HG03521 (cell line): ENCODE measurements around the gene HRG.
"Not testable (repeated sequence)": the region's sequence is repeated elsewhere in the genome, so short reads cannot be mapped to it uniquely, and the experiment has no call there.

ENCODE experiments used
- ATAC-seq: cut with Tn5 transposase; IDR thresholded peaks from one replicate; pipeline ENCODE4 v1.9.1; 2021; ENCODE audit warnings: mild to moderate bottlenecking, moderate library complexity; ENCODE audit not compliant: unreplicated experiment

HRG gene, protein sequence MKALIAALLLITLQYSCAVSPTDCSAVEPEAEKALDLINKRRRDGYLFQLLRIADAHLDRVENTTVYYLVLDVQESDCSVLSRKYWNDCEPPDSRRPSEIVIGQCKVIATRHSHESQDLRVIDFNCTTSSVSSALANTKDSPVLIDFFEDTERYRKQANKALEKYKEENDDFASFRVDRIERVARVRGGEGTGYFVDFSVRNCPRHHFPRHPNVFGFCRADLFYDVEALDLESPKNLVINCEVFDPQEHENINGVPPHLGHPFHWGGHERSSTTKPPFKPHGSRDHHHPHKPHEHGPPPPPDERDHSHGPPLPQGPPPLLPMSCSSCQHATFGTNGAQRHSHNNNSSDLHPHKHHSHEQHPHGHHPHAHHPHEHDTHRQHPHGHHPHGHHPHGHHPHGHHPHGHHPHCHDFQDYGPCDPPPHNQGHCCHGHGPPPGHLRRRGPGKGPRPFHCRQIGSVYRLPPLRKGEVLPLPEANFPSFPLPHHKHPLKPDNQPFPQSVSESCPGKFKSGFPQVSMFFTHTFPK

GRCh38 chr3:186665625-186666188 lies at the start of gene HRG:
TSS of gene HRG (plus strand) at chr3:186666014. CDS start at chr3:186666032, 18 bp downstream.
- ATAC-seq: no peak

DNA sequence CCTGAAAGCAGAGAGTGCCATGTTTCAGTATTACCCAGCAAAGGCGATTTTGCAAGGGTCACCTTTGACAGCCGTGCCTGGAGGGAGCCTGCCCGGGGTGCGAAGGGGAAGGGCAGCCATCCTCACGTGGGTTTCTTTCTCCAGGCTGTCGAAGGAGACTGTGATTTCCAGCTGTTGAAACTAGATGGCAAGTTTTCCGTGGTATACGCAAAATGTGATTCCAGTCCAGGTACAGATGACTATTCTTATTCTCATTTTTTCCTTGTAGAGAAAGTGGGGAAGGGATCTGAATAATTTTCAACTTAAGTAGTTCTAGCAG lies 49.6 kb upstream of the HRG start:
- ATAC-seq: no peak

DNA sequence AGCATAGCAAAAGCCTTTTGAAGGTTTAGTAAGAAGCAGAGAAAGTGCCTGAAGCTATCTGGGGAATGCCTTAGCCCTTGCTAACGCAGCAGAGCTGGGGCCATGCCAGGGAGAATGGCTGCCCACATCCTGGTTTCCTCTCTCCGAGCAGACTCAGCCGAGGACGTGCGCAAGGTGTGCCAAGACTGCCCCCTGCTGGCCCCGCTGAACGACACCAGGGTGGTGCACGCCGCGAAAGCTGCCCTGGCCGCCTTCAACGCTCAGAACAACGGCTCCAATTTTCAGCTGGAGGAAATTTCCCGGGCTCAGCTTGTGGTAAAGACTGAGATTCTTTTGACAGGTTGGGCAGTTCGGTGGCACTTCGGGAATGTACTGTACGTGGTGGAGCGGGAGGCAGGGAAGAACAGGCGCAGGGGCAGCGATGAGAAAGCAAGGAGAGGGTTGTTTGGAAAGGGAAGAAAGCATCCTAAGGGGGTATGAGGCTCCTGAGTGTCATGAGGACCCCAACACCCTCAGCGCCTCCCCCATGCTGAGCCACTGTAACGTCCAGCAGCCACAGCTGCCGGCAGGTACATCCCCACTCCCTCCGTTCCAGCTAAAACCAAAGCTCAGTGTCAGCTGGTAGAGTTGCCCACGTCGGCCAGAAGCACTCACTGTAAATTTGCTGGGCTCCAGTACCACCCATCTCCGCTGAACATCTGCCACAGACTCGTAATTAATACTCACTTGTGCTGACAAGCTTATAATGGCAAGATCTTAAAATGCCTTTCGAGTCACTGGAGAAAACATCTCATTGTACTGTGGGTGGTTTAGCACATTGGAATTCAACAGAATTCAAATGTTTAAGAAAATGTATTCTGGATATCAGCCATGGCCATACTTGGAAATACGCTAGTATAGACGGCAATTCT lies 48.5 kb upstream of the HRG start:
- peak; percentile 89 for ATAC-seq

DNA sequence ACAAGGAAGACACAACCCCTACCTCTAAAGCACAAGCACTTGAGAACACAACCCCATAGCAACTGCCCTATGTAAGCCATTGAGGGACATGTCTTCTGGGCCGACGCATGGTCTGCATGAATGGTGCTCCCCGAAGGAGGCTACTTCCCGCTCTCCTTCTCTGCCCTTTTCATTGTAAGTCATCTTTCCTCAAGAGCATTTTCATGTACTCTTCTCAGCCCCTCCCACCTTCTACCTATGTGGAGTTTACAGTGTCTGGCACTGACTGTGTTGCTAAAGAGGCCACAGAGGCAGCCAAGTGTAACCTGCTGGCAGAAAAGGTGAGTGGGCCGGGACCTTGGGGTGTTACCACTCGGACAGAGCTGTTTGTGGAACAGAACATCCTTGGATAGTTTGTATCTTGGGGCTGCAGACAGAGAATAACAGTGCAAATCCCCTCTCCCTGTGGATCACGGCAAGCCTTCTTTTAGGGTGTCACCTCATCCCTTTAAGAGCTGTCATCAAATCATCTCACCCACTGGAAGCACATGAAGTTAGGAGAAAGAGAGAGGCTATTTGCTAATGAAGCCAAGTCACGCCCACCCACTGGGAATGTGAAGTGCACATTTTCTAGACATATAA lies 47.4 kb upstream of the HRG start:
- no peak for ATAC-seq

GRCh38 chr3:186619787-186620212 lies 46.0 kb upstream of the HRG start:
- no peak for ATAC-seq

DNA sequence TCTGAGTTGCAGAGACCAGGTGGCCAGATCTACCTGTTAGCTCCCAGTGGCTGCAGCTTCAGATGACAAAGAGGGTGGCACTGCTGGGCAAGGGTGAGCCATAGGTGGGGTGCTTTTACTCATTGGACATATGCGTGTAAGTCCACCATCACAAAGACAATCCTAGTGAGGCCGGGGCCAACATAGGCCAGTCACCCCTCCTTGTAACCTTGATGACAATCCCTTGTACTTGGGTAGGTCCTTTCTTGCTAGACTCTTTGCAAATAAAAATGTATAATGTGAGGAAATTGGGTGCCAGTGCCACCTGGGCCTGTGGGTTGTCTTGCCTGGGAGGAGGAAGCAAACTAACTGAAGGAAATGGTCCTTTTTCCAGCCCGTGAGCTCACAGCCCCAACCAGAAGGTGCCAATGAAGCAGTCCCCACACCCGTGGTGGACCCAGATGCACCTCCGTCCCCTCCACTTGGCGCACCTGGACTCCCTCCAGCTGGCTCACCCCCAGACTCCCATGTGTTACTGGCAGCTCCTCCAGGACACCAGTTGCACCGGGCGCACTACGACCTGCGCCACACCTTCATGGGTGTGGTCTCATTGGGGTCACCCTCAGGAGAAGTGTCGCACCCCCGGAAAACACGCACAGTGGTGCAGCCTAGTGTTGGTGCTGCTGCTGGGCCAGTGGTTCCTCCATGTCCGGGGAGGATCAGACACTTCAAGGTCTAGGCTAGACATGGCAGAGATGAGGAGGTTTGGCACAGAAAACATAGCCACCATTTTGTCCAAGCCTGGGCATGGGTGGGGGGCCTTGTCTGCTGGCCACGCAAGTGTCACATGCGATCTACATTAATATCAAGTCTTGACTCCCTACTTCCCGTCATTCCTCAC lies 45.4 kb upstream of the HRG start:
- no peak for ATAC-seq

GRCh38 chr3:186621894-186622650 lies 43.7 kb upstream of the HRG start:
- ATAC-seq: no peak

- ATAC-seq: no peak
Observed at GRCh38 chr3:186622651-186623310, 43.0 kb upstream of the HRG start.

DNA sequence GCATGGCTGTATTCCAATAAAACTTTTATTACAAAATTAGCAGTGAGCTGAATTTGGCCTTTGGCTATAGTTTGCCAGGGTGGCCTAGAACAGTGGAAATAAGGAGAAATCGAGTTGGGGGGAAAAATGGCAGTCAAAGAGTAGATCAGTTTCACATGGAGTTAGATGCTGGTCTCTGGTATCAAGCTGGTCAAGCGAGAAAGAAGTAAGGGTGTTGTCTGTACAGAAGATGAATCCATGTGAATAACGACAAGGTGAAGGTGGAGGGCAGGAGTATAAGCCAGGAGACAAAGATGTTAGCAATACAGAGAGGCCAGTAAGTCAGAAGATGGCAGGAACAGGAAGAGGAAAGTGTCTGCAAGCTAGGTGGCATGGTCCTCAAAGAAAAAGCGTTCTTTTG lies 41.2 kb upstream of the HRG start:
- ATAC-seq: no peak

GRCh38 chr3:186625600-186626042 lies 40.2 kb upstream of the HRG start:
- no peak for ATAC-seq

GRCh38 chr3:186626254-186626847 lies 39.5 kb upstream of the HRG start:
- ATAC-seq: no peak

DNA sequence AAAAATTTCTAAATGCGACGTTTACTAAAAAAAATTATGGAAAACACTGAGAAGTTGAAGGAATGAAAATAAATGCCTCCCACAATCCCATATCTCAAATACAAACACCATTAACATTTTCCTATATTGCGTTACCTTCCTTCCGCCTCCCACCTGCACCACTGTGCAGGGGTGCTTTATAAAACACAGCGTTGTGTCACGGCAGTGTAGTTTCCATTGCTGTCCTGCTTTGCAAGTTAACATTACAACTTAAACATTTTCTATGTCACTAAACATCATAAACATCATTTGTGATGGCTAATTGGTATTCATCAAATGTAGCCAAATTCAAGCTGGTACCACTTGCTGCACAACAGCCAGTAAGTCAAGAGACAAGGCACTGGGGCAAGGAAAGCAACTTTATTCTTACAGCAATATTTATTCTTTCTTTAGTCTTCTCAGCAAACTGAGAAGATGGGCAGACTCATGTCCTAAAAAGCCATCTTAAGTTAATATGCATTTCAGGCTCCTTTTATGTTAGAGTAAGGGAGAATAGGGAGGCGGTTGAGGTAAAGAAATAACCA lies 37.9 kb upstream of the HRG start:
- no peak for ATAC-seq

DNA sequence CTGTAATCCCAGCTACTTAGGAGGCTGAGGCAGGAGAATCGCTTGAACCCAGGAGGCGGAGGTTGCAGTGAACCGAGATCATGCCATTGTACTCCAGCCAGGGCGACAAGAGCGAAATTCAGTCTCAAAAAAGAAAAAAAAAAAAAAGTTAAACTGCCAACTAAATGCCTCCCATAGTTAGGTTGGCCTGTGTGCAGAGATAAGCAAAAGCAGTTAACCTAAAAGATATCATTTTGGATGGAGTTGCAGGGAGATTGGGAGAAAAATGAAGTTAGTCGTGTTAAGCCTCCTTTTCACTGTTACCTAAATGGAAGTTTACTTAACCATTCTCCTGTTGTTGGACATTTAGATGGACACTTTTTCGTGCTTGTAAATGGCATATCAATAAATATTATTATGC lies 37.1 kb upstream of the HRG start:
- no peak for ATAC-seq

DNA sequence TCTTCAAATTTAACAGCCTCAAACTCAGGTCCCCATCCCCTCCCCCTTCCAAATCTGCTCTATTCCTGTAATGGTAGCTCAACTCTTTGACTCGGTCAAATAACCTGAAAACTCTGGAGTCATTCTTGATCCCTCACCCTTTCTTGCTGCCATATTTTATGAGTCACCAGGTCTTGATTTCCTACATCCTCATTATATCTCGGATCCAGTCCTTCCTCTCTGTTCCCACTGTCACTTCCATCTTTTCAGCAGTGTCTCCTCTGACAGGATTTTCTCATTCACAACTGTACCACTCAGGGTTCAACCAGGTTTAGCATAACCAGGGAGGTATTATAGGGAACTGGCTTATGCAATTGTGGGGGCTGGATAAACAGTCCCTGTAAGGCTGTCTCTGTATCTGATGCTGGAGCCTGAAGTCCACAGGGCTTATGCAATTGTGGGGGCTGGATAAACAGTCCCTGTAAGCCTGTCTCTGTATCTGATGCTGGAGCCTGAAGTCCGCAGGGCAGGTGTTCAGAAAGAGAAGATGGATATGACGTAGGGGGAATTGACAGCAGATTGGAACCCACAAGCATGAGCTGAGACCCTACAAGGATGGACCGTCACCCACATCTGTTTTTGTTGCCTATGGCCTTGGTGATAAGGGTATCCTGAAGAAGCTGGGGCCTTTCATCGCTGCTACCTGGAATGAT lies 34.7 kb upstream of the HRG start:
- ATAC-seq: no peak

- ATAC-seq: no peak
Observed at GRCh38 chr3:186633481-186633880, 32.3 kb upstream of the HRG start.

DNA sequence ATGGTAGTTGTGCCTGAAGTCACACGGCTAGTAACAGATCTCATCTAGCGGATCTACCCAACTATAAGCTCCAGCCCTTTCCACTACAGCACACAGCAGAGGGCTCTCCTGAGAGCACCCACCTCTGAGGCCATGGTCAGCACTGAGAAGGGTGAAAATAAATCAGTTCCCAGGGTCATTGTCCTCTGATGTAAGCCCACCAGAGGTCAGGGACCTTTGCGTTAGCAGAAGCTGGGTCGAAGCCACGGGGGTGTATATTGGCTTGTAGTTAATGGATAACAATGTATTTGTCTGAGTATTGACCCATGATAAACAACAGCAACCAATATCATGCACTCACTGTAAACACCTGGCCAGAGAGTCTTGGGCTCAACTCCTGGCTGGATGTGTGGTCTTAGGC lies 31.6 kb upstream of the HRG start:
- ATAC-seq: not testable (repeated sequence)

- ATAC-seq: no peak
Observed at GRCh38 chr3:186635532-186635931, 30.3 kb upstream of the HRG start.
